Astrocyte of the cerebellum (primary cell): ENCODE results near the gene SMARCA4.

Experiments used
- DNase-seq: peaks from one replicate; pipeline ENCODE4 v3.0.0-alpha.2; 2011; ENCODE audit warnings: low read depth
- H3K4me3 ChIP-seq: 2 replicates; pipeline ENCODE4 v1.5.1; 2011; ENCODE audit warnings: mild to moderate bottlenecking, low read depth, low read length, moderate library complexity
- CTCF ChIP-seq: IDR thresholded peaks from 2 replicates; pipeline ENCODE4 v1.5.1; 2012; ENCODE audit warnings: low read length, low read depth, moderate library complexity, mild to moderate bottlenecking; ENCODE audit errors: missing control alignments
- in situ Hi-C: cut with HindIII; loops from 2 replicates; pipeline ENCODE4 v1.10.0; 2017; ENCODE audit warnings: low sequenced_read_pairs

Gene SMARCA4

GRCh38 chr19:10960314-10961072 lies at the start of gene SMARCA4:
TSS of gene SMARCA4 (plus strand) at chr19:10961030. CDS start at chr19:10984152, 23,122 bp downstream.
- DNase-seq: peak; percentile 92
- peak within 1 kb of the TSS; percentile 87 for H3K4me3 ChIP-seq
- TF ChIP-seq CTCF: no peak
- in situ Hi-C loops: loop anchor here (5.0 to 10.0 kb wide), 2 partner anchors 64 to 102 kb away; no protein-coding TSS in a partner anchor

- in situ Hi-C loops: loop anchor here (10.0 kb wide), 1 partner anchor 133 kb away; no protein-coding TSS in a partner anchor
- TF ChIP-seq CTCF: no peak
- DNase-seq: no peak
- no peak overlapping the region for H3K4me3 ChIP-seq
These were observed 49.1 kb upstream of the SMARCA4 start for GRCh38 chr19:10911579-10912363.

GRCh38 chr19:10912619-10913018 lies 48.2 kb upstream of the SMARCA4 start:
- no peak overlapping the region for H3K4me3 ChIP-seq
- in situ Hi-C loops: loop anchor here (10.0 kb wide), 1 partner anchor 132 kb away; no protein-coding TSS in a partner anchor
- no peak for TF ChIP-seq CTCF
- no peak for DNase-seq

GRCh38 chr19:10913716-10914340 lies 47.0 kb upstream of the SMARCA4 start:
- in situ Hi-C loops: loop anchor here (10.0 kb wide), 1 partner anchor 131 kb away; no protein-coding TSS in a partner anchor
- TF ChIP-seq CTCF: no peak
- no peak for DNase-seq
- no peak overlapping the region for H3K4me3 ChIP-seq

GRCh38 chr19:10915130-10916091 lies 45.4 kb upstream of the SMARCA4 start:
- H3K4me3 ChIP-seq: no peak overlapping the region
- no peak for DNase-seq
- no peak for TF ChIP-seq CTCF
- in situ Hi-C loops: loop anchor here (10.0 kb wide), 1 partner anchor 129 kb away; no protein-coding TSS in a partner anchor
